SU-DHL-6 (cell line): ENCODE data around the gene CYSTM1.

ENCODE experiments used
- CTCF ChIP-seq: fragments of 200-600 bp; sonication (generic); IDR thresholded peaks from one replicate; pipeline ENCODE4 v1.5.1; 2017; ENCODE audit warnings: antibody characterized with exemption, mild to moderate bottlenecking, low read length, moderate library complexity; ENCODE audit not compliant: insufficient read depth, poor library complexity, severe bottlenecking
- EZH2phosphoT487 ChIP-seq: fragments of 200-600 bp; sonication (generic), shearing (Covaris generic); conservative IDR thresholded peaks from 2 replicates; pipeline ENCODE4 v1.6.1; 2018; ENCODE audit warnings: mild to moderate bottlenecking, antibody characterized with exemption, low read length, moderate library complexity, mixed read lengths

- no peak for TF ChIP-seq CTCF
- TF ChIP-seq EZH2phosphoT487, result no peak
These were observed 9.1 kb upstream of the CYSTM1 start for GRCh38 chr5:140165923-140166270.
